Measurements from ENCODE around the gene TMEM44. TPM values are rescaled to one million over a fixed set of nuclear protein-coding genes. Genes with fewer than 3 reads are reported as not detected.

TMEM44 gene
- total and polyA plus RNA-seq, 11 donors, result 3.8 to 8.5 (median 4.7) TPM

GRCh38 chr3:194573680-194574437 is 59.4 kb downstream of the TMEM44 start:
- H3K27me3 ChIP-seq, result no peaks in the 10 kb centered on the region
- TF ChIP-seq CTCF (IDR thresholded peaks at IDR 0.05), result peak; percentile 41 to 68 (median 60)
- no peak for TF ChIP-seq POLR2A (IDR thresholded peaks at IDR 0.05)
- peak overlapping the region in 7 of 12 donors; percentile 71 to 91 (median 86) for H3K27ac ChIP-seq
- H3K4me3 ChIP-seq, result no peak overlapping the region
- intact Hi-C loops (cut with DNase I), result loop anchor here (1.0 to 5.0 kb wide), 6 partner anchors 47 to 102 kb away; partner anchors contain the start of gene ATP13A3 (in 5 of the 10)
- DNase-seq (peak in 4 of 5 donors; percentile 53 to 68 (median 54)), ATAC-seq (peak; percentile 48 to 70 (median 66))
- no peaks in the 10 kb centered on the region for H3K36me3 ChIP-seq
- whole genome bisulfite sequencing, 4 donors, result 71 to 82% (median 78%) methylated on average over 10 of the region's 10 CpGs
- H3K4me1 ChIP-seq, result peaks cover 0 to 80% (median 36%) of the 10 kb centered on the region in 12 donors
- H3K9me3 ChIP-seq, result no peaks in the 10 kb centered on the region

GRCh38 chr3:194572944-194573491 is 60.2 kb downstream of the TMEM44 start:
- no peak for TF ChIP-seq POLR2A (IDR thresholded peaks at IDR 0.05)
- TF ChIP-seq CTCF (IDR thresholded peaks at IDR 0.05), result no peak

GRCh38 chr3:194572143-194572789 is 61.0 kb downstream of the TMEM44 start:
- no peaks in the 10 kb centered on the region for H3K27me3 ChIP-seq
- peak overlapping the region; percentile 55 to 91 (median 86) for H3K27ac ChIP-seq
- no peaks in the 10 kb centered on the region for H3K9me3 ChIP-seq
- TF ChIP-seq POLR2A (IDR thresholded peaks at IDR 0.05) (peak in 1 of 2 donors; percentile 36), CTCF (IDR thresholded peaks at IDR 0.05) (no peak)
- DNase-seq, result peak; percentile 72 to 89 (median 76)
- peak; percentile 46 to 84 (median 68) for ATAC-seq
- H3K4me3 ChIP-seq, result peak overlapping the region in 4 of 12 donors; percentile 0 to 19 (median 12)
- H3K36me3 ChIP-seq, result no peaks in the 10 kb centered on the region
- intact Hi-C loops (cut with DNase I), result loop anchor here (2.0 to 5.0 kb wide), 5 partner anchors 45 to 100 kb away; partner anchors contain the start of gene ATP13A3 (in 5 of the 10)
- 10 to 18% (median 14%) methylated on average over 15 to 18 of the region's 18 CpGs for WGBS, 4 donors
- peaks cover 0 to 68% (median 31%) of the 10 kb centered on the region in 12 donors for H3K4me1 ChIP-seq

More at GRCh38 chr3:194572944-194573491, 60.2 kb downstream of the TMEM44 start:
- ATAC-seq, result no peak
- no peaks in the 10 kb centered on the region for H3K9me3 ChIP-seq
- no peak for DNase-seq
- intact Hi-C loops (cut with DNase I), result loop anchor here (1.0 to 5.0 kb wide), 6 partner anchors 46 to 101 kb away; partner anchors contain the start of gene ATP13A3 (in 5 of the 10)
- WGBS, 4 donors, result 84 to 90% (median 87%) methylated on average over 16 of the region's 16 CpGs
- no peaks in the 10 kb centered on the region for H3K36me3 ChIP-seq
- H3K4me1 ChIP-seq, result peaks cover 0 to 72% (median 32%) of the 10 kb centered on the region in 12 donors
- no peaks in the 10 kb centered on the region for H3K27me3 ChIP-seq
- H3K27ac ChIP-seq, result peak overlapping the region in 11 of 12 donors; percentile 71 to 91 (median 86)
- no peak overlapping the region for H3K4me3 ChIP-seq

All from heart left ventricle (tissue), 16 donors.